Subcutaneous adipose tissue (tissue), 4 donors: ENCODE data around the gene ARHGEF17. TPM values are rescaled to one million over a fixed set of nuclear protein-coding genes. Genes with fewer than 3 reads are reported as not detected.

ENCODE experiments used
- CTCF ChIP-seq: fragments of 450-650 bp; IDR thresholded peaks from one replicate; pipeline ENCODE4 v1.5.1; 2016; ENCODE audit warnings: low read depth, mild to moderate bottlenecking, control low read depth, antibody characterized with exemption, moderate library complexity
- total RNA-seq, 4 donors: library from RNA; depleted of rRNA; stranded (reverse); fragments of >200 nt; gene quantifications; one replicate each; pipeline ENCODE4 v1.1.0, GENCODE V29; 2016

Gene ARHGEF17
- total RNA-seq, 4 donors from 2014 or later, result 13.1 to 95.1 (median 28.3) TPM

GRCh38 chr11:73410627-73411026 is 102.6 kb downstream of the ARHGEF17 start:
- TF ChIP-seq CTCF, result no peak

- TF ChIP-seq CTCF, result no peak
Measured at GRCh38 chr11:73411031-73411430, 103.0 kb downstream of the ARHGEF17 start.

GRCh38 chr11:73412308-73412707 is 104.2 kb downstream of the ARHGEF17 start:
- no peak for TF ChIP-seq CTCF

- no peak for TF ChIP-seq CTCF
Measured at GRCh38 chr11:73413256-73413655, 105.2 kb downstream of the ARHGEF17 start.

GRCh38 chr11:73414977-73415651 is 107.0 kb downstream of the ARHGEF17 start:
- no peak for TF ChIP-seq CTCF

GRCh38 chr11:73415854-73416615 is 108.0 kb downstream of the ARHGEF17 start:
- no peak for TF ChIP-seq CTCF

- TF ChIP-seq CTCF, result no peak
Measured at GRCh38 chr11:73416786-73417185, 108.7 kb downstream of the ARHGEF17 start.
